Ureter (tissue), 1 donor: ENCODE results near the gene CBS. TPM values are rescaled to one million over a fixed set of nuclear protein-coding genes. Genes with fewer than 3 reads are reported as not detected.
"Not testable (repeated sequence)": the region's sequence is repeated elsewhere in the genome, so short reads cannot be mapped to it uniquely, and the experiment has no call there.

Source experiments
- DNase-seq: peaks from one replicate; pipeline ENCODE4 v3.0.0-alpha.2; 2020; ENCODE audit warnings: low spot score
- total RNA-seq: library from RNA; stranded (reverse); gene quantifications from one replicate; pipeline ENCODE4 v1.2.4, GENCODE V29; 2023
- donor health status: DM: yes; HTN: yes; CAD: no.

Gene CBS
- total RNA-seq, 1 donor from 2014 or later, result 65.8 TPM

DNA sequence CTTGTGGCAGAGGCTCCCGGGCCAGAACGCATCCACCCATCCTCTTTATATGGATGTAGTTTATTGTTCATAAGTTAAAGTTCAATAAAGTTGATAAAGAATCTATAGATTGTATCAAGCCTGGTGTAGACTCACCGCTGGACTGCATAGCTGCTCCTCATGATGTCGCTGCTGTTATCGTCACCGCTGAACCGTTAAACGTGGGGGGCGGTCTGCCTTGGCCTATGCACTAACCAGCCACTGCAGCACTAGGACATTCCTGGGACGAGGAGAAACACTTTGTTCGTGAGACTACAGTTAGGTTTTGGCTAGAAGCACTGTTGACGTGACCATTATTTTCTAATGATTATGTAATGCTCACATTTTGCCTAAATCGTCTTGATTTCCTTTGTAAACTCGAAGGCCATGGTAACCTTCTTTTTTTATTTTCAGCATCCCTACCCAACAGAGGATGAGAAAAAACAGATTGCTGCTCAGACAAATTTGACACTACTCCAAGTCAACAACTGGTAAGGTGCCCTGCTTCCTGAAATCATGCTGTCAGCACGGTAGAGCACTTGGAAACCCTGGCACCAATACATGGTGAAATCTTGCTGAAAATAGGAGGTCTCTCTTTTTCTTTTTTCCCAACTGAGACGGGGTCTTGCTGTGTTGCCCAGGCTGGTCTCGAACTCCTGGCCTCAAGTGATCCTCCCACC lies 51.0 kb downstream of the CBS start:
- DNase-seq, result no peak

DNA sequence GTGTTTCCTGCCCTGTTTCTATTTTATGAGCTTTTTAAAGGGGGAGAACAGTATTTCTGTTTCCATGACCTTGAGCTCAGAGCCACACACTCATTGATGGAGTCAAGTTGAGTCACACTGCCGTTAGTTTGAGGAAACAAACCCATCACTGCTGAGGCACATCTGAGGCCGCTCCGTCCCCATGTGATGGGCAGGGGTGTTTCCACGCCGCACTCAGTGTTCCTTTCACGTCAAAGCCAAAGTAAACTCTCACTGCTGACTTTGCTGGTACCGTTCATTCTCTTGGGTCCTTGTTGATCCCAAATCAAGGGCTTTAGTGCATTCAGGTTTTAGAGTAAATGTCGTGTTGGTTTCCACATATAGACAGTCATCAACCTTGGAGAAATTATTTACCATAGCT lies 52.5 kb downstream of the CBS start:
- no peak for DNase-seq

DNA sequence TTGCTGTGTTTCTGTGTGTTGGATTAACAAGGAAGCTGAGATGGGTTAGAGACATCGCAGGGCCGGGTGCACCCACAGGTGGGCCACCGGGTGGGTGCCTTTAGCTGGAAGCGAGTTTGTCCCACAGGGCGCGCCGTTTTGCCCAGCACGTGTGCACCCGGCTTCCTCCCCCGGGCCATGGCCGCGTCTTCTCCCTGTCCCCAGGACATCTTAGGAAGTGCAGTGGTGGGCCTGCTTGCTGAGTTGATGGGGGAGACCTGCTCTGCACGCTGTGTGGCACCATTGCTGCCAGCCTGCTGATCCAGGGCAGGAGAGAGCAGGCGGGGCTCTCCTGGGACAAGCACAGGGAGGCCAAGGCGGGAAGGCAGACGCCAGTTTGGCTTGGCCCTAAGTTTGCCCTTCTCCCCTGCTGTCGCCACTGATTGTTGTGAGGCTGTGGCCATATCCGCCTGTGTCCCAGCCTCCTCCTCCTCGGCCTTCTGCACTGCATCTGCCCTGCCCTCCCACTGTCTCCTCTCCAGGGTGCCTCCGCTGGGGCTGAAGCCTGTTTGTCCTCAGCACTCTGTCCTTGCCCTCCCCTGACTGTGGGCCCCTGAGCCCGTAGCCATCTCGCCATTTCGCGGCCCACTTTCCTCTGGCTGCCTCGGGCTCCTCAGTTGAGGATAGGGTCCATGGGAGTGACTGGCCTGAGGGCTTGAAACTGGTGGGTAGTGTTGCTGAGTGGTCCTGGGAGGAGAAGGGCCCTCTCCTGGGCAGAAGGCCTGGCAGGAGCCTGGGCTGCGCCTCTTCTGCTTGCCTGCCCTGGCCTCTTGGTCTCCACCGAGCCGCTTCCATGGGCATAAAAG lies 53.7 kb downstream of the CBS start:
- no peak for DNase-seq

DNA sequence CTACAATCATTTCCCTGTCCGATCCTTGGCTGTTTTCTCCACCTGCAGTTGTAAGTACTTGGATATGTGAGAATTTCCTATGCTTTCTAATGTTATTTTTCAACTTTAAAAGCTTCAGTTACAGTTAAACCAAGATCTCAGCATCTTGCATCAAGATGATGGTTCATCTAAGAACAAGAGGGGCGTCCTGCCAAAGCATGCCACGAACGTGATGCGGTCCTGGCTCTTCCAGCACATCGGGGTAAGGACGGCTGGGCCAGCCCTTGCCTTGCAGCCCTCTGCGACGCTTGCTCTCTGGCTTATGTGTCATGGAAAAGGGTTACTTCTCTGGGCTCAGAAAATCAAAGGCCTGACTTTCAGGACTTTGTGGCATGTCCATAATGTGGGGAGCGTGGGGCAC lies 54.4 kb downstream of the CBS start:
- no peak for DNase-seq

DNA sequence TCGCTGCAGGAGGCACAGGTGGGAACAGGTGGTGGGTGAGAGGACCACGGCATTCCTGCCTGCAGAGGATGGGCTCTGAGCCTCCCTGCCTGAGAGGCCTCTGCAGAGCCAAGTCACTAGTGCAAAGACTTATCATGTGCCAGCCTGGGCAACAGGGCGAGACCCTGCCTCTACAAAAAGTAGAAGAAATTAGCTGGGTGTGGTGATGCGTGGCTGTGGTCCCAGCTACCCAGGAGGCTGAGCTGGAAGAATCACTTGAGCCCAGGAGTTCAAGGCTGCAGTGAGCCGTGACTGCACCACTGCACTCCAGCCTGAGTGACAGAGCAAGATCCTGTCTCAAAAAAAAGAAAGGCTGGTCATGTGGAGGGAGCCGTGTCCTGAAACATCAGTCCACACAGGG lies 54.9 kb downstream of the CBS start:
- DNase-seq, result no peak

DNA sequence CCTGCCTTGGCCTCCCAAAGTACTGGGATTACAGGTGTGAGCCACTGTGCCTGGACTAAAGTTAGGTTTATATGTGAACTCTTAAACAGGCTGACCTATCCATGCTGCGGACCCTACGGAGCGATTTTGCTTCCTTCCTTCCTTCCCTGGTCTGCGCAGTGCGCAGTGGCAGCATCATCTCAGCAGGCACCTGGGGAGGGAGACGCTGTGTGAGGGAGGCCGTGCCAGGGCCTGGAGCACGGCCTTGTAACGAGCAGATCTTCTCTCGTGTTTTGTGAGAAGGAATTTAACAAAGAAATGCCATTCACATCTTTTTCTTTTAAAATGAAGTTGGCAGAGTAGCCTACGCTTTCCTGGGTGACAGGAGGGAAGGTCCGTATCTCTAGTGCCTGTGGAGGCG lies 55.5 kb downstream of the CBS start:
- DNase-seq, result no peak

DNA sequence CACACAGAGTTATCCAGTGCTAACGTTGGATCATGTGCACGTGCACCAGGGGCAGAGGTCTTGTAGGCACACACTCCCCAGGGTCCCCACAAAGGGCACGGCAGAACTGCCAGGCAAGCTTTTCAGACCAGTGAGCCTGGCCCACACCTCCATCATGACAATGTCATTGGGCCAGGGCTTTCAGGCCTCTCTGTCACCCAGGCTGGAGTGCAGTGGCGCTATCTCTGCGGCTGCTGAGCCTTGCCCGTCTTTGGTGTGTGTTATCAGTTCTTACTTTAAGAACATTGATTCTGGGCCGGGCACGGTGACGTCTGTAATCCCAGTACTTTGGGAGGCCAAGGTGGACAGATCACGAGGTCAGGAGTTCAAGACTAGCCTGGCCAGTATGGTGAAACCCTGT lies 57.1 kb downstream of the CBS start:
- DNase-seq, result no peak

DNA sequence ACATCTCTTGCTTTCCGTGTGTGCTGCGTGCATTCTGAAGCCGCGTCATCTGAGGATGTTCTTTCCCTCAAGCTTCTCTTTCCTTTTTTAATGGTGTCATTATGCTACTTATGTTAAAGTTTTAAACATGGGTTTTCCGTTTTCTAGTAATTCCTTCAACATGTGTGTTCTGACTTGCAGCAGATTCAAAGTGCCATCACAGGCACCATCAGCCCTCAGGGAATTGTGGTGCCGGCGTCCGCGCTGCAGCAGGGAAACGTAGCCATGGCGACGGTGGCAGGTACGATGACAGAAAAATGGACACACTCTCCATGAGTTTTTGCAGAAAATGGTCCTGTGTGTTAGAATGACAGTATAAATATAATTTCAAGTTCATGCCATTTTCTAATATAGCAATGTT lies 58.9 kb downstream of the CBS start:
- DNase-seq, result no peak

DNA sequence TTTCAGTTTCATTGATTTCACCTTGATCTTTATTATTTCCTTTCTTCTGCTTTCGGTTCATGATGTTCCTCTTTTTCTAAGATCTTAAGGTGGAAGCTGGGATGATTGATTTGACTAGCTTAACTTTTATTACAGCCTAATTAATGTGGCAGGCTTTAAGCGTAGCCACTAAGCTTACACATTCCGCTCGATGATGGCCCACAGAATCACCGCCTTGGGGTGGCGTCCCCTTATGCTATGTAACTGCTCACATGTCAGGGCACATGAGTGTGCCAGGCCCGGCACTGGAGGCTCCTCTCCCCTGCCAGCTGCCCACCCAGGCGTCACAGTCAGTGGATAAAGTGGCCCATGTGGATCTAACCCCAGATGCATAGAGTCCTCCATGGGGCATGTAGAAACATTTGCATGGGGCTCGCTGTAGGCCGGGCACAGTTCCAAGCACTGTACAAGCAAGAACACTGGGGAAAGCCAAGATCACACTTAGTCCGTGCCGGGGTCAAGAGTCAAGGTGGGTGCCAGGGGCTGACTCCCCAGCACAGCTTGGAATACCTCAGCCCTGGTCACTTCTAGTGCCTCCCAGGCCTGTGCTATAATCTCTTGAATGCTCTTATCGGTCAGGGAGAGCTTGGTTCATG lies 59.6 kb downstream of the CBS start:
- no peak for DNase-seq

DNA sequence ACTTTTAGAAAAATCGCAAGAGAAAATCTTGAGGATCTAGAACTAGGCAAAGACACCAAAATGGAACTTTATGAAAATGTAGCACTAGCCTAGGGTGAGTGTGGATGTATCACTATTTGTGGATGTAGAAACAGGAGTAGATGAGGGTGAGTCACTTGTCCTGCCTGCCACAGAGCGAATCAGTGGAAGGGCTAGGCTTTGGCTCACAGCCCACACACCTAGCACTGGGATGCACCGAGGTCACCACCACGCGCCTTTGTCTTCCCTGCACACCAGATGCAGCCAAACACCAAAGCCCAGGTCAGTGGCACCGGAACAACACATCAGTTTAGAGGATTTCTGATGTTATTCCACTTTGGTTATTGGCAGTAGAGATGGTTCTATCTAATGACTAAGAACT lies 63.0 kb downstream of the CBS start:
- DNase-seq, result no peak

DNA sequence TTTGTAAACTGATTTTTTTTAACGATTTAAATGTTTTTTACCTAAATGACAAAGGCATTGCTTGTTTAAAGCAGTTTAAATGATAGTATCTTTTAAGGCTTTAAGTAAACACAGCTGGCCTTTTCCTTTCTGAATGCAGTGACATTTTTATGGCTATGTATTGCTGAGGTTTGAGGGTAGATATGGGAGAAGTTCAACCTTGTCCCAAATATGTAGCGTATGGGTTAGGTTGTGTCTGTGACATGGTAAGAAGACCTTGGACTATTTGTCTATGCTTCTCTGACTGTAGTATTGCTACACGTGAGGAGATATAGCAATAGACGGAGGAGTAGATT lies 68.8 kb downstream of the CBS start:
- DNase-seq, result no peak

DNA sequence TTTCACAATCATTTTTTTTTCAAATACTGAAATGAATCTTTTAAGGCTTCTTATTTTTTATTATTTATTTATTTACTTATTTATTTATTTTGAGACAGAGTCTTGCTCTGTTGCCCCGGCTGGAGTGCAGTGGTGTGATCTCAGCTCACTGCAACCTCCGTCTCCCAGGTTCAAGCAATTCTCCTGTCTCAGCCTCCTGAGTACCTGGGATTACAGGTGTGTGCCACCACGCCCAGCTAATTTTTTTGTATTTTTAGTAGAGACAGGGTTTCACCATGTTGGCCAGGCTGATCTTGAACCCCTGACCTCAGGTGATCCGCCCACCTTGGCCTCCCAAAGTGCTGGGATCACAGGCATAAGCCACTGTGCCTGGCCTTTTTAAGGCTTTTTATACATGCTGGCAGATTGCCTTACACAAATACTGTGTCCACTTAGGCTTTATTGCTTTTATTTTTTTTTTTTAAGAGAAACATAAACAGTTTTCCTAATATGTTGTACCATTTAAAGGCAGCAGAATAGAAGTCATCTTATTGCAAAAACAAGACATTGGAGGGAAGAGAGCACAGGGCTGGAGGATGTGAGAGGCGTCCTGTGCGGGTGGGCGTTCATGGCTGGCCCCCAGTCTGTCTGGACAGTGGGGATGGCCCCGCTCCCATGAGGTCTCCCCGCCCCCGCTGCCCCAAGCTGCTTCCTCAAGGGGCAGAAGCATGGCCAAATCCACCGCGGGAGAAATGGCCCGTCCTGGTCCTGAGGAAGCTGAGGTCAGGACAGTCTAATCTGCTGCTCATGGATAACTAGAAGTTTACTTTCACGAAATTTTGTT lies 69.4 kb downstream of the CBS start:
- DNase-seq, result not testable (repeated sequence)

DNA sequence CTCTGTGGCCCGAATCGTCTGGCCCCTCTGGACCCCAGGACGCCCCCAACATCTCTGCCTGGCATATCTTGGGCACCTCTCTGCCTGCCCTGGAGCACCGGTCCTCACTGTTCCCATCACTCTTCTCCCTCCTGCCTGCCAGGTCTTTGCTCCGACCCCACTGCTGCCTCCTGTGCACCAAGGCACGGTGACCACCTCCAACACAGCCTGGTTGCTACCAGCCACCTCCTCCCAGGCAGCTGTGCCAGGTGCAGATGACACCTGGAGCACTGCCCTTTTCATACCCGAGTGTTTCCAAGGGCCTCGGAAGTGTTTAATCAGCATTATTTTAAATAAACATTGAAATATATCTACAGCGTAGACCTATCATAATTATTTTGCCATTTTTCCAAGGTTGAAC lies 70.0 kb downstream of the CBS start:
- no peak for DNase-seq

DNA sequence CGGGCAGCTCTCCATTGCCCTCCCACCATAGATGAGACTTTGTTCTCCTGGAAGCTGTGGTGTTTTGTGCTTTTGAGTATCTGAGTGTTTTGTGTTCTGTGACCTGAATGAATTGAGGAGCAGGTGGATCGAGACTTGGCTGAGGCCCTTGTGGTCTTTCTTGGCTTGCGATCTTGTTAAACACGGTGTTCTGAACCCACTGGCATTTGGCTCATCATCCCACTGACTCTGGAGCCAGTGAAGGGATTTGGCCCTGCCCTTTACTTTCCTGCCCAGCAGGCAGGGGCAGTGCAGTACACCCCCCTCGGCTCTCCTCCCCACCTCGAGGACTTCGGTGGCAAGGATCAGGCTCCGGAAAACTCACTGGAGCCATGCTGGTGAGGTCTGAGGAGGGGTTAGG lies 70.7 kb downstream of the CBS start:
- no peak for DNase-seq

Other genes with a start within 250 kb of the CBS start
- 35.3 TPM for gene WDR4, start 196.3 kb downstream of the CBS start, total RNA-seq
- 33.9 TPM for gene NDUFV3, start 182.5 kb downstream of the CBS start, total RNA-seq
- gene ERVH48-1, start 150.2 kb downstream of the CBS start, total RNA-seq, result not detected
- gene PKNOX1, start 101.3 kb downstream of the CBS start, total RNA-seq, result 34.5 TPM
- 42.1 TPM for gene U2AF1, start 31.7 kb upstream of the CBS start, total RNA-seq
- gene CRYAA, start 93.2 kb upstream of the CBS start, total RNA-seq, result not detected